IMR-90 (cell line): ENCODE measurements around the gene SPPL3. TPM values are rescaled to one million over a fixed set of nuclear protein-coding genes. Genes with fewer than 3 reads are reported as not detected.

Experiments used
- ATAC-seq: fragments of 200-7000 bp; cut with Tn5 transposase; 2 replicates; pipeline ENCODE4 v1.9.1; 2020; ENCODE audit warnings: low read depth, mild to moderate bottlenecking, moderate library complexity
- BruUV-seq: library from RNA; stranded (reverse); fragments of 400-500 nt; replicated peaks from 2 replicates; lab custom pipeline; 2021; lab: Mats Ljungman, UMichigan
- CTCF ChIA-PET: fragments of 300-600 bp; formaldehyde crosslinking; extraction: SDS; loops from one replicate; lab custom pipeline; 2021; ENCODE audit warnings: antibody characterized with exemption; lab: Yijun Ruan, JAX
- POLR2A ChIA-PET: fragments of 300-600 bp; sonication (Branson Sonifier 250); formaldehyde crosslinking; loops from one replicate; lab custom pipeline; 2022; ENCODE audit warnings: antibody characterized with exemption; ENCODE audit not compliant: unreplicated experiment; lab: Charles Lee
- DNase-seq: peaks from one replicate; pipeline ENCODE4 v3.0.0; 2013
- H2AFZ ChIP-seq: replicated peaks from 2 replicates; pipeline ENCODE3; 2013; ENCODE audit warnings: low read length, mild to moderate bottlenecking; ENCODE audit not compliant: poor library complexity
- H2AK5ac ChIP-seq: 2 replicates; pipeline ENCODE4 v1.6.1; 2013; ENCODE audit warnings: low read depth, low read length, inconsistent platforms
- H2AK9ac ChIP-seq: replicated peaks from 2 replicates; pipeline ENCODE3; 2013; ENCODE audit warnings: mild to moderate bottlenecking, low read depth, low read length, moderate library complexity; ENCODE audit not compliant: poor library complexity
- H2BK120ac ChIP-seq: 2 replicates; pipeline ENCODE4 v1.6.1; 2013; ENCODE audit warnings: low read depth, low read length, inconsistent platforms
- H2BK15ac ChIP-seq: 3 replicates; pipeline ENCODE4 v1.6.1; 2013; ENCODE audit warnings: low read depth, low read length, inconsistent platforms
- H2BK20ac ChIP-seq: 2 replicates; pipeline ENCODE4 v1.6.1; 2013; ENCODE audit warnings: low read depth, mild to moderate bottlenecking, inconsistent platforms, low read length, moderate library complexity
- H2BK5ac ChIP-seq: 2 replicates; pipeline ENCODE4 v1.6.1; 2013; ENCODE audit warnings: mild to moderate bottlenecking, low read depth, low read length, inconsistent platforms; ENCODE audit not compliant: poor library complexity, severe bottlenecking
- H3K14ac ChIP-seq: replicated peaks from 2 replicates; pipeline ENCODE4 v1.6.1; 2013; ENCODE audit warnings: low read depth, low read length, inconsistent platforms
- H3K18ac ChIP-seq: 2 replicates; pipeline ENCODE4 v1.6.1; 2013; ENCODE audit warnings: low read depth, low read length, control low read depth
- H3K23ac ChIP-seq: 2 replicates; pipeline ENCODE4 v1.6.1; 2013; ENCODE audit warnings: low read depth, low read length, inconsistent platforms
- H3K27ac ChIP-seq: 2 replicates; pipeline ENCODE4 v1.5.1; 2013; ENCODE audit warnings: mild to moderate bottlenecking, control low read depth, low read length; ENCODE audit not compliant: insufficient read depth
- H3K27me3 ChIP-seq: 2 replicates; pipeline ENCODE4 v1.6.1; 2013; ENCODE audit warnings: low read length; ENCODE audit not compliant: control insufficient read depth, insufficient read depth
- H3K36me3 ChIP-seq: 2 replicates; pipeline ENCODE4 v1.6.1; 2013; ENCODE audit warnings: low read length, mixed read lengths; ENCODE audit not compliant: control insufficient read depth, insufficient read depth
- H3K4ac ChIP-seq: 2 replicates; pipeline ENCODE4 v1.6.1; 2013; ENCODE audit warnings: low read depth, low read length, inconsistent platforms
- H3K4me1 ChIP-seq: 2 replicates; pipeline ENCODE4 v1.6.1; 2013; ENCODE audit warnings: low read length, mixed read lengths; ENCODE audit not compliant: control insufficient read depth, insufficient read depth
- H3K4me2 ChIP-seq: 2 replicates; pipeline ENCODE4 v1.6.1; 2013; ENCODE audit warnings: low read depth, mild to moderate bottlenecking, control low read depth, low read length, moderate library complexity
- H3K4me3 ChIP-seq: 2 replicates; pipeline ENCODE4 v1.5.1; 2013; ENCODE audit warnings: low read depth, mild to moderate bottlenecking, control low read depth, low read length, moderate library complexity; ENCODE audit not compliant: insufficient read depth
- H3K56ac ChIP-seq: 2 replicates; pipeline ENCODE4 v1.6.1; 2013; ENCODE audit warnings: low read length, inconsistent platforms; ENCODE audit not compliant: insufficient read depth; ENCODE audit errors: extremely low read depth
- H3K79me1 ChIP-seq, 2 experiments: 2 replicates each; pipeline ENCODE4 v1.6.1; 2013; ENCODE audit warnings: low read length in 2 of 2, inconsistent platforms in 1 of 2, low read depth in 1 of 2
- H3K9ac ChIP-seq: 2 replicates; pipeline ENCODE4 v1.6.1; 2013; ENCODE audit warnings: low read depth, low read length, control low read depth
- H3K9me1 ChIP-seq: 2 replicates; pipeline ENCODE4 v1.6.1; 2013; ENCODE audit warnings: low read length, inconsistent platforms; ENCODE audit not compliant: insufficient read depth
- H3K9me3 ChIP-seq: 2 replicates; pipeline ENCODE4 v1.6.1; 2013; ENCODE audit warnings: low read length; ENCODE audit not compliant: control insufficient read depth, insufficient read depth
- H4K20me1 ChIP-seq: 2 replicates; pipeline ENCODE4 v1.6.1; 2013; ENCODE audit warnings: low read length, inconsistent platforms; ENCODE audit not compliant: insufficient read depth
- H4K5ac ChIP-seq: 2 replicates; pipeline ENCODE4 v1.6.1; 2013; ENCODE audit warnings: mild to moderate bottlenecking, low read depth, low read length, control low read depth
- H4K8ac ChIP-seq, 2 experiments: 2 replicates each; pipeline ENCODE4 v1.6.1; 2013; ENCODE audit warnings: low read depth in 2 of 2, low read length in 2 of 2, control low read depth in 1 of 2, inconsistent platforms in 1 of 2
- H4K91ac ChIP-seq: 2 replicates; pipeline ENCODE4 v1.6.1; 2013; ENCODE audit warnings: low read depth, low read length, inconsistent platforms; ENCODE audit not compliant: insufficient read depth
- ELK1 ChIP-seq: fragments of 150-350 bp; IDR thresholded peaks from 2 replicates; pipeline ENCODE4 v1.6.1; 2016; ENCODE audit warnings: low read depth, mild to moderate bottlenecking, low read length, moderate library complexity, borderline replicate concordance
- USF2 ChIP-seq: fragments of 150-350 bp; IDR thresholded peaks from 2 replicates; pipeline ENCODE4 v1.6.1; 2017; ENCODE audit warnings: mild to moderate bottlenecking, antibody characterized with exemption, low read length, low read depth
- WGBS, 2 experiments: methylation state at CpG; one replicate each; pipeline versions ENCODE4 v1.1.5 to v1.1.7; 2013; ENCODE audit warnings: missing lambda C conversion rate in 2 of 2; ENCODE audit not compliant: insufficient read length in 1 of 2; ENCODE audit errors: extremely low coverage in 2 of 2; 5-methylcytosine and 5-hydroxymethylcytosine counted together
- dilution Hi-C: fragments of 300-500 bp; cut with HindIII; formaldehyde crosslinking; loops from one replicate; pipeline ENCODE4 v1.14.3; 2018; ENCODE audit warnings: low sequenced_read_pairs; ENCODE audit not compliant: unreplicated experiment
- in situ Hi-C: fragments of 300-500 bp; cut with MboI; formaldehyde crosslinking; loops from 3 replicates; pipeline ENCODE4 v1.14.3; 2019; ENCODE audit warnings: low sequenced_read_pairs, inconsistent platforms, mixed read lengths
- intact Hi-C: fragments of 100-400 bp; cut with micrococcal nuclease; formaldehyde crosslinking; loops from 2 replicates; pipeline ENCODE4 v1.10.0; 2022
- polyA plus RNA-seq, 3 experiments: library from polyadenylated mRNA; depleted of rRNA; stranded (reverse); fragments of >200 nt; gene quantifications; 2 replicates each; pipeline ENCODE4 v1.2.3, GENCODE V29; 2012; ENCODE audit warnings: low replicate concordance in 1 of 3
- total RNA-seq: library from RNA; depleted of rRNA; stranded (reverse); fragments of >200 nt; gene quantifications from 2 replicates; pipeline ENCODE4 v1.2.3, GENCODE V29; 2012

The SPPL3 gene
- total and polyA plus RNA-seq, 2 of the 4 experiments (the other 2 are of a cell fraction) = 1.6 to 18.0 TPM

GRCh38 chr12:120763250-120763649, 140.9 kb downstream of the SPPL3 start:
- in situ Hi-C loops = no loop called here
- H3K27ac ChIP-seq = no peak overlapping the region
- 46% methylated on average over 2 of the region's 3 CpGs; no CpG with 5 or more reads in 1 of the 2 experiments for WGBS, 2 experiments

More at GRCh38 chr12:120763250-120763649, 140.9 kb downstream of the SPPL3 start:
- Histone ChIP-seq H2BK20ac (no peak overlapping the region), H2BK15ac (no peak overlapping the region), H3K4me1 (no peaks in the 10 kb centered on the region), H3K9me1 (peaks cover 3% of the 10 kb centered on the region; the same call in 1 of the 2 replicates), H2AK9ac (no peak overlapping the region), H3K9ac (no peak overlapping the region), H4K91ac (no peak overlapping the region), H4K20me1 (no peaks in the 10 kb centered on the region), H3K23ac (no peak overlapping the region), H2AFZ (no peak overlapping the region), H4K5ac (no peak overlapping the region), H3K79me1 (no peaks in the 10 kb centered on the region), H3K36me3 (peaks cover 46% of the 10 kb centered on the region), H2AK5ac (no peak overlapping the region), H3K27me3 (no peaks in the 10 kb centered on the region), H3K4me2 (no peak overlapping the region), H3K14ac (no peak overlapping the region), H3K18ac (no peak overlapping the region), H3K4me3 (no peak overlapping the region), H2BK120ac (no peak overlapping the region), H3K56ac (no peak overlapping the region), H4K8ac (no peak overlapping the region), H3K4ac (no peak overlapping the region), H3K9me3 (no peaks in the 10 kb centered on the region), H2BK5ac (no peak overlapping the region)
- dilution Hi-C loops = no loop called here
- ATAC-seq (no peak), DNase-seq (no peak)
- ChIA-PET CTCF (no interaction called here), POLR2A (interaction anchor here (0.5 kb wide), 1 partner anchor 52 kb away, joined by 11 read pairs; no protein-coding TSS in a partner anchor)
- BruUV-seq = no TSS peak
- intact Hi-C loops = loop anchor here (5.0 kb wide), 1 partner anchor 436 kb away; the partner anchor contains the start of gene PLA2G1B
- TF ChIP-seq ELK1 = no peak
- TF ChIP-seq USF2 = no peak
